Hepatocyte (in vitro differentiated cells): ENCODE data around the gene BCL2A1.

Experiments used
- EZH2 ChIP-seq: fragments of 200-600 bp; sonication (generic); IDR thresholded peaks from 2 replicates; pipeline ENCODE4 v1.6.1; 2016; ENCODE audit warnings: antibody characterized with exemption, mild to moderate bottlenecking, borderline replicate concordance
- EZH2phosphoT487 ChIP-seq: fragments of 200-600 bp; sonication (generic); IDR thresholded peaks from one replicate; pipeline ENCODE4 v1.6.1; 2018; ENCODE audit warnings: antibody characterized with exemption, mild to moderate bottlenecking, low read depth, moderate library complexity; ENCODE audit not compliant: unreplicated experiment, severe bottlenecking
- TF ChIP-seq, protein P1 (sequence below): fragments of 200-600 bp; sonication (generic); IDR thresholded peaks from 2 replicates; pipeline ENCODE4 v1.5.1; 2016; ENCODE audit warnings: antibody characterized with exemption, mild to moderate bottlenecking; ENCODE audit not compliant: poor library complexity

DNA sequence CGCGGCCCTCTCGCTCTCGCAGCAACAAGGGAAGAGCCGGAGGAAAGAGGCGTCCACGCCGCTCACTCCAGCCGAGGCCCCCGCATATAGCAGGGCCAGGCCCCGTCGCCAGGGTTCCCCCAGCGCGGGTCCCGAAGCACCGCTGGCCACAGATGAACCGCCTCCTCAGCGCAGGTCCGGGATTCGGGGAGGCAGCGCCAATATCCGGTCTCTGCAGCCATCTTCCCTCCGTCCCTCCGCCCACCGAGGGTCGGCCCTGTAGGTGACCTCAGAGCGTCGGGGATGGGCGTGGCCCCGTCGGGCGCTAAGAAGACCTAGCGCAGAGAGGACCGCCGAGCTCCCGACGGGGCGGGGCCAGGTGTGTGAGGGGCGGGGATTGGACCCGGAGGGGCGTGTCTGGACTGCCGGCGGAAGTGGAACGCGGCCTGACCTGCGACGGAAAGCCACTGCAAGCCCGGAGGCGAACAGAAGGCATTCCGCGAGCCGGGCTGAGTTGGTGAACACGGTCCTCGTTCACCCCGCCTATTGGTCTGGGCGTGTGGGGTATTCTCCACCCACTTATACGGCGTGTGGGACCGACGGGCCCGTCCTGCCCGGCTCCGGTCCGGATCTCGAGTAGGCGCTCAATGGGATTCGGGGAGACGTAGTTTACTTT, 47.4 kb downstream of the BCL2A1 start:
- TF ChIP-seq, protein P1, sequence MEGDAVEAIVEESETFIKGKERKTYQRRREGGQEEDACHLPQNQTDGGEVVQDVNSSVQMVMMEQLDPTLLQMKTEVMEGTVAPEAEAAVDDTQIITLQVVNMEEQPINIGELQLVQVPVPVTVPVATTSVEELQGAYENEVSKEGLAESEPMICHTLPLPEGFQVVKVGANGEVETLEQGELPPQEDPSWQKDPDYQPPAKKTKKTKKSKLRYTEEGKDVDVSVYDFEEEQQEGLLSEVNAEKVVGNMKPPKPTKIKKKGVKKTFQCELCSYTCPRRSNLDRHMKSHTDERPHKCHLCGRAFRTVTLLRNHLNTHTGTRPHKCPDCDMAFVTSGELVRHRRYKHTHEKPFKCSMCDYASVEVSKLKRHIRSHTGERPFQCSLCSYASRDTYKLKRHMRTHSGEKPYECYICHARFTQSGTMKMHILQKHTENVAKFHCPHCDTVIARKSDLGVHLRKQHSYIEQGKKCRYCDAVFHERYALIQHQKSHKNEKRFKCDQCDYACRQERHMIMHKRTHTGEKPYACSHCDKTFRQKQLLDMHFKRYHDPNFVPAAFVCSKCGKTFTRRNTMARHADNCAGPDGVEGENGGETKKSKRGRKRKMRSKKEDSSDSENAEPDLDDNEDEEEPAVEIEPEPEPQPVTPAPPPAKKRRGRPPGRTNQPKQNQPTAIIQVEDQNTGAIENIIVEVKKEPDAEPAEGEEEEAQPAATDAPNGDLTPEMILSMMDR: no peak
- no peak for TF ChIP-seq EZH2
- no peak for TF ChIP-seq EZH2phosphoT487
